ENCODE results near the gene HOXB9. TPM values are rescaled to one million over a fixed set of nuclear protein-coding genes. Genes with fewer than 3 reads are reported as not detected.

The HOXB9 gene
- 0.25 TPM in 1 of 2 replicates, not detected in the other for total RNA-seq (2012; rRNA removed)

DNA sequence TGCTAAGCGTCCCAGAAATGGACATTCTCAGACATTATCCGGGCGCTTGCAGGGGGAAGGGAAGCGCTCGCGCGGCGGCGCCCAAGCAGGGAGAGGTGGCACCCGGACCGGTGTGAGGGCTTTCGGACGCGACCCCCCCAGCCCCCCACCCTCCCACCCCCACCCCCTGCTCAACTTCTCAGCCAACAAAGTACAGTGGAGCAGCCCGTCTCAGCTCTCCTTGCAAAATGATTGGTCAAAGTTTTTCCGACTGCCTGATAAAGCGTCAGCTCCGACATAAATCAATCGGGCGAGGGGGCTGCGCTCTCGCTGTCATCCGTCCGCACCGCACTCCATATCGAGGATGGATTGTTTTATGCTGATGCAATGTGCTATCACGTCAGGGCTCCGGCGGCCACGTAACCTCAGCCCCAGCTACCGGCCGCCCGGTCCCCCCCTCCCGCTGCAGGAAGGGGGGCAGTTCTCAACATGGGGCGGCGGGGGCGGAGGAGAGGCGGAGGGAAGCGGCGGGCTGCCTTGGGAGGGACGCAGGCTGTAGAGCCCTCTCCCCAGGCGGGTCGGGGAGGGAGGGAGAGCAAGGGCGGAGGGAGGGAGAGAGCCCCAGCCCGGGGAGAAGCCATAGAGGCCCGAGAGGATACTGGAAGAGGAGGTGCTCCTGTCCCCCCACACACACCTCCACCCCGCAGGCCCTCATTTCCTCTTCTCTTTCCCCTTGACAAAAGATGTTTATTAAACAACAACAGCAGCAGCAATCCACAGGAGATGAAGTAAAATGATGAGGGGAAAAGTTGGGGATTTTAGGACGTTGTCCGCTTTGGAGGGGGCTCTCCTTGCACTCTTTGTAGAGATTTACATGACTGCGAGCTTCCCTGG is at the start of gene HOXB9:
HOXB9 (minus strand) TSS at position 114 of the 873 bp plus-strand sequence; CDS start at position 25, 89 bp downstream.
- peak within 1 kb of the TSS; percentile 86 for H3K4me2 ChIP-seq (ENCODE audit: low read length)
- peak within 1 kb of the TSS; percentile 67 for H3K4me3 ChIP-seq (ENCODE audit: low read length)
- H3K4me1 ChIP-seq (ENCODE audit: control insufficient read depth, insufficient read depth, low read length), result peaks cover 16% of the 10 kb centered on the region
- peaks cover 99% of the 10 kb centered on the region for H3K27me3 ChIP-seq (ENCODE audit: control insufficient read depth, insufficient read depth, low read length)
- H3K9ac ChIP-seq (ENCODE audit: low read depth, low read length), result peak within 1 kb of the TSS; percentile 6
- H3K36me3 ChIP-seq (ENCODE audit: insufficient read depth, low read length), result no peaks in the 10 kb centered on the region
- H3K9me3 ChIP-seq (replicated peaks; ENCODE audit: low read length), result no peaks in the 10 kb centered on the region

DNA sequence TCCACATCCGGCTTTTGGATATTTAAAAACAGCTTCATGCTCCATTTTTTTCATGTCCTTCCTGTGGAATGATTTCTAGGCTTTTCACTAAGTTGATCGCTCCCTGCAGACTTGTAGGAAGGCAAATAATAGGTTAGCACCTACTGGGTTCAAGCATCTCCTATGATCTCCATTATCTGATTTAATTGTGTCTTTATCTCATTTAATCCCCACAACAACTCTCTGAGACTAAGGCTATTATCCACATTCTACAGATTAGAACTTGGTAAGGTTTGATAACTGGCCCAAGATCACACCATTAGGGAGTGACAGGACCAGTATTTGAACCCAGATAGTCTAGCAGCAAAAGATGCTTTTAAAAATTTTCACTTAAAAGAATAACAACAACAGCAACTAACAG is 46.2 kb upstream of the HOXB9 start:
- Histone ChIP-seq H3K27me3 (ENCODE audit: control insufficient read depth, insufficient read depth, low read length) (peaks cover 63% of the 10 kb centered on the region), H3K4me1 (ENCODE audit: control insufficient read depth, insufficient read depth, low read length) (peaks cover 3% of the 10 kb centered on the region), H3K4me2 (ENCODE audit: low read length) (no peak overlapping the region), H3K4me3 (ENCODE audit: low read length) (no peak overlapping the region), H3K36me3 (ENCODE audit: insufficient read depth, low read length) (no peaks in the 10 kb centered on the region), H3K9me3 (replicated peaks; ENCODE audit: low read length) (no peaks in the 10 kb centered on the region), H3K9ac (ENCODE audit: low read depth, low read length) (no peak overlapping the region)

DNA sequence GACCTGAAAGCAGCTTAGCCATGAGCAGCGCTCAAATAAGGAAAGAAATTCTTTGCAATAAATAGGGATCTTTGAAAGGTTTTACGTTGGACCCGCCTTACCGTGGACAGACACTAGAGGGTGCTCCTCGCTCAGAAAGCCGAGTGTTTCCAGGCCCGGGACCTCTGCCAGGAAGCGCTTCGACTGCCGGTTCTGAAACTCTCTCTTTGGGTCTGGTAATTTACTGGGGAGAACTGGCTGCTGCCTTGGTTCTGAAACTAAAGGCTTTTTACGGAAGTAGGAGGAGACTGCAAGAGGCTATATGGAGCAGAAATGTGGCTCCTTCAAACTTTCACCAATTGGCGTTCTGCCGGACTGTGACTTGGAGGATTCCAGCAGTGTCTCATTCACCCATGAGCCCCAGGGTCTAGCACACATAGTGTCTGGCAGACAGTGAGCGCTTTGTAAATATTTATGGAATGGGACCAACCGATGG is 45.6 kb upstream of the HOXB9 start:
- Histone ChIP-seq H3K4me2 (ENCODE audit: low read length) (peak overlapping the region; percentile 89), H3K4me3 (ENCODE audit: low read length) (peak overlapping the region; percentile 70), H3K36me3 (ENCODE audit: insufficient read depth, low read length) (no peaks in the 10 kb centered on the region), H3K4me1 (ENCODE audit: control insufficient read depth, insufficient read depth, low read length) (peaks cover 3% of the 10 kb centered on the region), H3K9ac (ENCODE audit: low read depth, low read length) (no peak overlapping the region), H3K9me3 (replicated peaks; ENCODE audit: low read length) (no peaks in the 10 kb centered on the region), H3K27me3 (ENCODE audit: control insufficient read depth, insufficient read depth, low read length) (peaks cover 62% of the 10 kb centered on the region)

DNA sequence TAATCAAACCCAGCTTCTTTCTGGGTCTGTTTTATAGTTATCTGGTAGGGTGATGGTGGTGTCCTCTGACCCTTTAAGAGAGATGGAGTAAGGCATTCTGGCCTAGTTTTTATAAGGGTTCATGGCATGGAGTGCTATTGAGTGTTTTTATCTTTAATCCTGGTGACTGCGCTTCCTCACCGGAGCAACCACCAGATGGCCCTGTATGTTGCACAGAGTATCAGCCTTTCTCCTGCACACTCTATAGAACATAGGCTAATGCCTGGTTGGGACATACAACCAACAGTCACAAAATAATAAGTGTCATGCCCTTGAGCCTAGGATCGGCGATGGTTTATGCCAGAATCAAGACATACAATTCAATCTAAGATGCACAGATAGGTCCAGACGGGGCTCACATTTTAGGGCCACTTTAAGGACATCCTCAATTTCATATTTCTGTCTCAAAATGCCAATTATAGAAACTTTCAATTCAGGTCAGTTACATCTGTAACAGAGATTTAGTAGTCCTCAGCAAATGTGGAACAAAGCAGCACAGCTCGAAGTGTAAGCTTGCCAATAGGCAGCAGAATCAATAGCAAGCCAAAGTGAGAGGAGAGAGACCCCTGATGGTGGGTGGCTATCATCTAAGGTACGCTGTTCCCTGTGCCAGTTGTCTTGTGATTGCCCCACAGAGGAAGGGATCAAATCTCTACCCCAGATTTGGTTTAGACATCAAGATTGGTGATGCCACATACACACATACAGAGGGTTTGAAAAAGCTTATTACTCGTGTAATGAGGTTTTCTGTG is 37.2 kb upstream of the HOXB9 start:
- H3K9me3 ChIP-seq (replicated peaks; ENCODE audit: low read length), result no peaks in the 10 kb centered on the region
- no peaks in the 10 kb centered on the region for H3K4me1 ChIP-seq (ENCODE audit: control insufficient read depth, insufficient read depth, low read length)
- H3K4me2 ChIP-seq (ENCODE audit: low read length), result no peak overlapping the region
- H3K27me3 ChIP-seq (ENCODE audit: control insufficient read depth, insufficient read depth, low read length), result peaks cover 56% of the 10 kb centered on the region
- H3K9ac ChIP-seq (ENCODE audit: low read depth, low read length), result no peak overlapping the region
- H3K4me3 ChIP-seq (ENCODE audit: low read length), result no peak overlapping the region
- no peaks in the 10 kb centered on the region for H3K36me3 ChIP-seq (ENCODE audit: insufficient read depth, low read length)

DNA sequence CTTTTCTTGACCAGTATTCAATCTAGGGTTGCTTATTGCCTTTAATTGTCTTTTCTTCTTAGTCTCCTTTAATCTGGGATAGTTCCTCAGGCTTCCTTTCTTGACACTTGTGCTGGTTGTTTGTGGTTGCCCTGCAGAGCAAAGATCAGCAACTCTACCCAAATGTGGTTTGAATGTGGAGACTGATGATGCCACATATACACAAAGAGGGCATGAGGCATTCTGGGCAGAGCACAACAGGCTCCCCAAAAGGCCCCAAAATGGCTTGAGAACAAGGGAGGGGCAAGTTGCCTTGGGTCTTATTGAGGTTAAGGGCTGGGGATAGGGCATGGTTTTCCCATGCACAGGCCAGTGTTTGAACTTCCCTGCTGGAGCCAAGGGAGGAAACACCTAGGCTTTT is 29.8 kb upstream of the HOXB9 start:
- H3K9ac ChIP-seq (ENCODE audit: low read depth, low read length), result no peak overlapping the region
- no peaks in the 10 kb centered on the region for H3K4me1 ChIP-seq (ENCODE audit: control insufficient read depth, insufficient read depth, low read length)
- H3K36me3 ChIP-seq (ENCODE audit: insufficient read depth, low read length), result no peaks in the 10 kb centered on the region
- H3K4me2 ChIP-seq (ENCODE audit: low read length), result no peak overlapping the region
- H3K9me3 ChIP-seq (replicated peaks; ENCODE audit: low read length), result no peaks in the 10 kb centered on the region
- H3K27me3 ChIP-seq (ENCODE audit: control insufficient read depth, insufficient read depth, low read length), result peaks cover 53% of the 10 kb centered on the region
- H3K4me3 ChIP-seq (ENCODE audit: low read length), result no peak overlapping the region

DNA sequence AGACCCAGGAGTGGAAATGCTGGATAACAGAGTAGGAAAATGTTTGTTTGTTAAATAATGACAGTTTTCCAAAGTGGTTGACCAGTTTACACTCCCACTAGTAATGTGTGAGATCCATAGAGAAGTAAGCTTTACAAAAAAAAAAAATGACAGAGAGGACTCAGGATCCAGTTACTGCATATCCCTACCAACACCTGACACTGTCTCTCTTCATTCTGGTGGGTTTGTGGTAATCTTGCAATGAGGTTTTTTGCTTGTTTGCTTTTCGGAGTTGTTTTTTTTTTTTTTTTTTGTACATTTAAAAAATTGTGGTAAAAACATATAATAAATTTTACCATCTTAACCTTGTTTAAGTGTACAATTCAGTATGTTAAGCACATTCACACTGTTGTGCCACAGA is 23.6 kb upstream of the HOXB9 start:
- H3K9me3 ChIP-seq (replicated peaks; ENCODE audit: low read length), result no peaks in the 10 kb centered on the region
- H3K4me2 ChIP-seq (ENCODE audit: low read length), result no peak overlapping the region
- H3K4me1 ChIP-seq (ENCODE audit: control insufficient read depth, insufficient read depth, low read length), result peaks cover 4% of the 10 kb centered on the region
- H3K9ac ChIP-seq (ENCODE audit: low read depth, low read length), result no peak overlapping the region
- H3K27me3 ChIP-seq (ENCODE audit: control insufficient read depth, insufficient read depth, low read length), result peaks cover 59% of the 10 kb centered on the region
- H3K4me3 ChIP-seq (ENCODE audit: low read length), result no peak overlapping the region
- H3K36me3 ChIP-seq (ENCODE audit: insufficient read depth, low read length), result no peaks in the 10 kb centered on the region

DNA sequence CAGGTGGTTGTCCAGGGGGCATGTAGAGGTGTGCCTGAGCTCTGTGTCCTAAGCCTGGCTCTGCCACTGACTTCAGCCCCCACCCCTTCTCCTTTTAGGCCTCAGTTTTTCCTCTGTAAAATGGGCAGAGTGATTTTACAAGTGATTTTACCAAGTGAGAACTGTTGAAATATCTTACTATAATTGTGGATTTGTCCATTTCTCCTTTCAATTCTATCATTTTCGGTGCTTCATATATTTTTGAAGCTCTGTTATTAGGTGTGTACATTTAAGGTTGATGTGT is 21.7 kb upstream of the HOXB9 start:
- no peak overlapping the region for H3K4me3 ChIP-seq (ENCODE audit: low read length)
- H3K9me3 ChIP-seq (replicated peaks; ENCODE audit: low read length), result no peaks in the 10 kb centered on the region
- H3K4me1 ChIP-seq (ENCODE audit: control insufficient read depth, insufficient read depth, low read length), result peaks cover 4% of the 10 kb centered on the region
- peaks cover 75% of the 10 kb centered on the region for H3K27me3 ChIP-seq (ENCODE audit: control insufficient read depth, insufficient read depth, low read length)
- no peaks in the 10 kb centered on the region for H3K36me3 ChIP-seq (ENCODE audit: insufficient read depth, low read length)
- H3K4me2 ChIP-seq (ENCODE audit: low read length), result peak overlapping the region; percentile 83
- H3K9ac ChIP-seq (ENCODE audit: low read depth, low read length), result no peak overlapping the region

DNA sequence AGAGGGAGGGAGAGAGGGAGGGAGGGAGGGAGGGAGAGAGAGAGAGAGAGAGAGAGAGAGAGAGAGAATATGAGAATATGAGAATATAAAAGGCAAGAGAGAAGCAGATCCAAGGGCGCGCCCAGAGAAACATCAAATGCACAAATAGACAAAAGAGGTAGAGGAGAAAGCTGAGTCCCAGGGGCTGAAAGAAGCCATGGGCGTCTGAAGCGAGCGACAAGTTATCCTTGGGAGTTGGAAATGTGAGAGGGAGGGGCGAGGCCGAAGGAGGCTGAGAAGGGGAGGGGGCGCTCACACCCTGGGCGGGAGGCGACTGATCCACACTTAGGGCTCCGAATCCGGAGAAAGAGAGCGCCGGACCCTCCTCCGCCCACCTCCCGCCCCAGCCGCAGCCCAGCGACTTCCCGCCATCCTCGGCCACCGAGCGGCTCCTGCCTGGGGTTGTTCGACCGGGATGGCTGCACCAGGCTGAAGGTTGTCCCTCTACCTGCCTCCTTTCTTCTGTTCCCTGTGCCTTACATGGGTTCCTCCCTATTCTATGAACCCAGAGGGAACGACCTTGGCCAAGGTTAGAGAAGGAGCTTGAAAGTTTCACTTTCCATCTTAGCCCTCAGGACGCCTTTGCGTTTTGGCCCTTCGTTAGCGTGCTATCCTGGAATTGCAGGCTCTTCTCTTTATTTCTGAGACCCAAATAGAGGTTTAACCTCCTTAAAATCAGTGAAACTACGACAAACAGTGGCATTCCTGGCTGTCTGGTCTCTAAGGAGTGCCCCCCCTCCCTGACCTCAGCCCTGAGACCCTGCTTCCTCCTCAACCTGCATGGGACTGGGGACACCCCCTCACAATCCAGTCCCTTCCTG is 21.2 kb upstream of the HOXB9 start:
- peak overlapping the region; percentile 83 for H3K4me2 ChIP-seq (ENCODE audit: low read length)
- H3K9me3 ChIP-seq (replicated peaks; ENCODE audit: low read length), result no peaks in the 10 kb centered on the region
- H3K4me1 ChIP-seq (ENCODE audit: control insufficient read depth, insufficient read depth, low read length), result peaks cover 4% of the 10 kb centered on the region
- H3K4me3 ChIP-seq (ENCODE audit: low read length), result peak overlapping the region; percentile 62
- no peak overlapping the region for H3K9ac ChIP-seq (ENCODE audit: low read depth, low read length)
- peaks cover 76% of the 10 kb centered on the region for H3K27me3 ChIP-seq (ENCODE audit: control insufficient read depth, insufficient read depth, low read length)
- no peaks in the 10 kb centered on the region for H3K36me3 ChIP-seq (ENCODE audit: insufficient read depth, low read length)

DNA sequence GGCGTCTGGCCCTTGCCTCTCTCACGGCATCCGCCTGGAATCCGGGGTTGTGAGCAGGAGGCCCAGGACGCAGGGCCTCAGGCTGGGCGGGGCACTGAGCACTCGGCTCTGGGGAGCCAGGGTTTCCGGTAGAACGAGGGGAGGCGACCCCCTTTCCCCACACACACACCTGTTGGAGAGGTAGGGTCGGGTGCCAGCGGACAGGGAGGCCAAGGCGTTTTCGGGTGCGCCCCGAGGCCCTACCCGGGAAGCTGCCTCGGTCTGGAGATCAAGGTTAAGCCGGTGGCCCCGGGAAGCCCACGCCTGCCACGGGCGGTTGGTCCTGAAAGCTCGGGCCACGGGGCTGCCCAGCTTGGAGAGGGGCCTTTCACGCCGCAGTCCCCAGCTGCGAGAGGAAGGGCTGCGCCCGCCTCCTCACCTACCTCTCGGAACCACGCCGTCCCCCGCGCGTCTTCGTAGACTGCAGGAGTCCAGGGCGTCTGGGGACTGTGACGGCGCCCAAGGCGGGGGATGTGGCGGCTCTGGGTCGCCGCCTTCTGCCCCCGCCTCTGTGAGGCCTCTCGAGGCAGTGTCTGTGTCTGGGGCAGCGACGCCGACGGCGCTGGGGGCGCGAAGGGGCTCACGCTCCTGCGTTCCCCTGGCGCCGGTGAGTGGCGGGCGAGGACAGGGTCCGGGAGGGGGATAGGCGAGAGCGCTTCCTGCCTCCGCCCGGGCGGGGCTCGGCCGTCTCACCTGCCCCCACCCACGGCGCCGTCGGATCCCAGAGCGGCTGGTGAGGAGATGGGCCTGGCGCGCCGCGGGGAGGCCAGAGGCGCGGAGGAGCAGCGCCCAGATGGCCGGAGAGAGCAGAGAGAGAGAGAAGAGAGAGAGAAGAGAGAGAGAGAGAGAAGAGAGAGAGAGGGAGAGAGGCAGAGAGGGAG is 20.3 kb upstream of the HOXB9 start:
- Histone ChIP-seq H3K36me3 (ENCODE audit: insufficient read depth, low read length) (no peaks in the 10 kb centered on the region), H3K4me2 (ENCODE audit: low read length) (no peak overlapping the region), H3K9me3 (replicated peaks; ENCODE audit: low read length) (no peaks in the 10 kb centered on the region), H3K9ac (ENCODE audit: low read depth, low read length) (no peak overlapping the region), H3K4me1 (ENCODE audit: control insufficient read depth, insufficient read depth, low read length) (peaks cover 4% of the 10 kb centered on the region), H3K4me3 (ENCODE audit: low read length) (no peak overlapping the region), H3K27me3 (ENCODE audit: control insufficient read depth, insufficient read depth, low read length) (peaks cover 82% of the 10 kb centered on the region)

DNA sequence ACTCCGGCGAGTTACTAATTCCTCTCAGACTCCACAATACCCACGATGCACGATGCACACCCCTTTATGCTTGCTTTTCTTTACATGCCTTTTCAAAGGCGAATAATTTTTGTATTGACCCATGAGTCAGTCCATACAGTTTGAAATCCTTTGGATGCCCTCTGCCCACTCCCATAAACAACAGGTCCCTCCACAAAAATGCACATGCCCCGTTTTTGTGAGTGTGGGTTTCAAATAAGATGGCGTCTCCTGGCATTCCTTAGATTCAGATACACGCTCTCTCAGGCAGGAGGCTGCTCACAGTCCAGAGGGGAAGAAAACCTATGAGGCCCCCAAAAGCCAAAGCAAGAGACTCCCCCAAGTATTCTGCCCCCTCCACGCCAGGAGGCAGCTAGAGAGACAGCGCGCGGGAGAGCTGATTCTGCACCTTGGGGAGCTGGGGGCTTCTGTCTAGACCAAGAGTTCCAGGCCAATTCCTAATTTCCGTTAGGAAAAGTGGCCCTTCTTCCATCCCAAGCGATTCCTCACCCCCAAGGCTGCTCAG is 19.6 kb upstream of the HOXB9 start:
- no peak overlapping the region for H3K4me2 ChIP-seq (ENCODE audit: low read length)
- peaks cover 4% of the 10 kb centered on the region for H3K4me1 ChIP-seq (ENCODE audit: control insufficient read depth, insufficient read depth, low read length)
- no peaks in the 10 kb centered on the region for H3K9me3 ChIP-seq (replicated peaks; ENCODE audit: low read length)
- H3K36me3 ChIP-seq (ENCODE audit: insufficient read depth, low read length), result no peaks in the 10 kb centered on the region
- H3K4me3 ChIP-seq (ENCODE audit: low read length), result no peak overlapping the region
- no peak overlapping the region for H3K9ac ChIP-seq (ENCODE audit: low read depth, low read length)
- H3K27me3 ChIP-seq (ENCODE audit: control insufficient read depth, insufficient read depth, low read length), result peaks cover 90% of the 10 kb centered on the region

All from skeletal muscle satellite cell (primary cell).